ENCODE data around the gene IFT172. TPM values are rescaled to one million over a fixed set of nuclear protein-coding genes. Genes with fewer than 3 reads are reported as not detected.

Gene IFT172

GRCh38 chr2:27400348-27401135, 89.0 kb downstream of the IFT172 start:
- no CpG with 5 or more reads among the region's 2 CpGs for WGBS, 2 donors (ENCODE audit: extremely low coverage in 2 of 2, insufficient read length in 2 of 2, insufficient replicate concordance in 1 of 2)
- peaks cover 3 to 46% of the 10 kb centered on the region in 2 donors for H3K36me3 ChIP-seq (replicated peaks in 1 of 2; ENCODE audit: control insufficient read depth in 2 of 2, insufficient read depth in 2 of 2, low read length in 2 of 2)

GRCh38 chr2:27398962-27399361, 90.6 kb downstream of the IFT172 start:
- Histone ChIP-seq H3K23ac (ENCODE audit: low read depth, low read length, poor library complexity) (no peak overlapping the region), H3K27me3 (ENCODE audit: control insufficient read depth in 3 of 3, insufficient read depth in 3 of 3, low read depth in 1 of 3, low read length in 3 of 3) (no peaks in the 10 kb centered on the region), H3K4me2 (ENCODE audit: insufficient read depth, low read length, poor library complexity, severe bottlenecking) (no peak overlapping the region), H3K4me1 (ENCODE audit: control insufficient read depth in 2 of 2, insufficient read depth in 1 of 2, low read depth in 1 of 2, low read length in 2 of 2) (no peaks in the 10 kb centered on the region), H2AK5ac (ENCODE audit: low read depth, low read length) (no peak overlapping the region), H3K14ac (ENCODE audit: low read length) (no peak overlapping the region), H2AFZ (ENCODE audit: low read length) (no peak overlapping the region), H2BK120ac (ENCODE audit: low read depth, low read length) (no peak overlapping the region), H2BK5ac (ENCODE audit: low read length) (no peak overlapping the region), H2BK15ac (ENCODE audit: low read length) (no peak overlapping the region), H3K79me1 (ENCODE audit: low read depth, low read length) (peaks cover 3% of the 10 kb centered on the region), H4K91ac (ENCODE audit: low read depth, low read length, poor library complexity) (no peak overlapping the region), H3K9me3 (replicated peaks in 1 of 2; ENCODE audit: control insufficient read depth in 2 of 2, insufficient read depth in 1 of 2, low read depth in 1 of 2, low read length in 2 of 2) (peaks cover 0 to 11% of the 10 kb centered on the region in 2 donors), H3K36me3 (replicated peaks in 1 of 2; ENCODE audit: control insufficient read depth in 2 of 2, insufficient read depth in 2 of 2, low read length in 2 of 2) (peaks cover 3 to 37% of the 10 kb centered on the region in 2 donors), H3K4me3 (ENCODE audit: low read length in 2 of 2) (no peak overlapping the region), H3K18ac (ENCODE audit: low read length) (no peak overlapping the region), H3K27ac (replicated peaks; ENCODE audit: low read length) (no peak overlapping the region), H3K4ac (ENCODE audit: low read length) (no peak overlapping the region), H3K9ac (ENCODE audit: low read depth, low read length, poor library complexity) (no peak overlapping the region), H4K8ac (ENCODE audit: low read depth, low read length) (no peak overlapping the region), H2BK12ac (ENCODE audit: low read length) (no peak overlapping the region)
- no peak for DNase-seq (ENCODE audit: low spot score)
- WGBS, 2 donors (ENCODE audit: extremely low coverage in 2 of 2, insufficient read length in 2 of 2, insufficient replicate concordance in 1 of 2) = no CpG with 5 or more reads among the region's 5 CpGs

More at GRCh38 chr2:27400348-27401135, 89.0 kb downstream of the IFT172 start:
- no peak overlapping the region for H3K23ac ChIP-seq (ENCODE audit: low read depth, low read length, poor library complexity)
- no peak overlapping the region for H2BK120ac ChIP-seq (ENCODE audit: low read depth, low read length)
- H3K4me2 ChIP-seq (ENCODE audit: insufficient read depth, low read length, poor library complexity, severe bottlenecking) = no peak overlapping the region
- H2BK12ac ChIP-seq (ENCODE audit: low read length) = no peak overlapping the region
- no peak overlapping the region for H2AK5ac ChIP-seq (ENCODE audit: low read depth, low read length)
- DNase-seq (ENCODE audit: low spot score) = no peak
- H3K4me3 ChIP-seq (ENCODE audit: low read length in 2 of 2) = no peak overlapping the region
- H3K79me1 ChIP-seq (ENCODE audit: low read depth, low read length) = peaks cover 5% of the 10 kb centered on the region
- H3K4ac ChIP-seq (ENCODE audit: low read length) = no peak overlapping the region
- no peak overlapping the region for H3K18ac ChIP-seq (ENCODE audit: low read length)
- no peak overlapping the region for H2BK5ac ChIP-seq (ENCODE audit: low read length)
- H3K9me3 ChIP-seq (replicated peaks in 1 of 2; ENCODE audit: control insufficient read depth in 2 of 2, insufficient read depth in 1 of 2, low read depth in 1 of 2, low read length in 2 of 2) = peaks cover 0 to 9% of the 10 kb centered on the region in 2 donors
- H4K8ac ChIP-seq (ENCODE audit: low read depth, low read length) = no peak overlapping the region
- H2AFZ ChIP-seq (ENCODE audit: low read length) = no peak overlapping the region
- H3K27me3 ChIP-seq (ENCODE audit: control insufficient read depth in 3 of 3, insufficient read depth in 3 of 3, low read depth in 1 of 3, low read length in 3 of 3) = no peaks in the 10 kb centered on the region
- H3K27ac ChIP-seq (replicated peaks; ENCODE audit: low read length) = no peak overlapping the region
- no peak overlapping the region for H3K9ac ChIP-seq (ENCODE audit: low read depth, low read length, poor library complexity)
- H4K91ac ChIP-seq (ENCODE audit: low read depth, low read length, poor library complexity) = no peak overlapping the region
- no peak overlapping the region for H3K14ac ChIP-seq (ENCODE audit: low read length)
- H2BK15ac ChIP-seq (ENCODE audit: low read length) = no peak overlapping the region
- no peaks in the 10 kb centered on the region for H3K4me1 ChIP-seq (ENCODE audit: control insufficient read depth in 2 of 2, insufficient read depth in 1 of 2, low read depth in 1 of 2, low read length in 2 of 2)

Small RNAs within 50 kb of the gene (small RNA-seq; reads per million reads assigned to genes)
- gene RNU6-986P (ENCODE audit: insufficient read depth) = not detected

All from neuronal stem cell (in vitro differentiated cells).